Caco-2 (cell line): ENCODE measurements around the gene ZNF106. TPM values are rescaled to one million over a fixed set of nuclear protein-coding genes. Genes with fewer than 3 reads are reported as not detected.

Experiments used
- BruUV-seq: library from RNA; stranded (reverse); fragments of 400-500 nt; replicated peaks from 2 replicates; lab custom pipeline; 2021; lab: Mats Ljungman, UMichigan
- CTCF ChIA-PET: fragments of 300-600 bp; sonication (Branson Sonifier 250); formaldehyde crosslinking; loops from one replicate; lab custom pipeline; 2022; ENCODE audit warnings: antibody characterized with exemption; lab: Charles Lee
- POLR2A ChIA-PET: fragments of 300-600 bp; sonication (Branson Sonifier 250); formaldehyde crosslinking; loops from one replicate; lab custom pipeline; 2022; ENCODE audit warnings: antibody characterized with exemption; lab: Charles Lee
- DNase-seq, 2 experiments: peaks; one replicate each; pipeline versions ENCODE4 v3.0.0 to v3.0.0-alpha.2; 2020 to 2022
- H3K27me3 ChIP-seq: replicated peaks from 2 replicates; pipeline ENCODE4 v1.6.0; 2011; ENCODE audit warnings: low read length; ENCODE audit not compliant: control insufficient read depth, insufficient read depth
- H3K36me3 ChIP-seq: 2 replicates; pipeline ENCODE4 v1.5.1; 2011; ENCODE audit warnings: low read length; ENCODE audit not compliant: control insufficient read depth, insufficient read depth
- H3K4me1 ChIP-seq: fragments of 250-450 bp; sonication (Bioruptor Pico); 2 replicates; pipeline ENCODE4 v1.5.1; 2020; ENCODE audit warnings: mild to moderate bottlenecking
- H3K4me3 ChIP-seq: 2 replicates; pipeline ENCODE4 v1.5.1; 2011; ENCODE audit warnings: low read depth, mild to moderate bottlenecking, control low read depth, low read length
- H3K9me3 ChIP-seq: fragments of 250-450 bp; sonication (Bioruptor Pico); 2 replicates; pipeline ENCODE4 v1.5.1; 2020; ENCODE audit warnings: mild to moderate bottlenecking, moderate library complexity
- H3K27ac Mint-ChIP-seq: one replicate; pipeline ENCODE4 v1.8.0; 2022; ENCODE audit warnings: mixed read lengths; ENCODE audit not compliant: unreplicated experiment
- H3K27me3 Mint-ChIP-seq: one replicate; pipeline ENCODE4 v1.8.0; 2022; ENCODE audit warnings: mixed read lengths; ENCODE audit not compliant: insufficient read depth, unreplicated experiment
- H3K36me3 Mint-ChIP-seq: one replicate; pipeline ENCODE4 v1.8.0; 2022; ENCODE audit warnings: mild to moderate bottlenecking, mixed read lengths; ENCODE audit not compliant: insufficient read depth, unreplicated experiment
- H3K4me1 Mint-ChIP-seq: one replicate; pipeline ENCODE4 v1.8.0; 2022; ENCODE audit warnings: low read depth, mixed read lengths; ENCODE audit not compliant: unreplicated experiment
- H3K4me3 Mint-ChIP-seq: one replicate; pipeline ENCODE4 v1.8.0; 2022; ENCODE audit warnings: mild to moderate bottlenecking, moderate library complexity, mixed read lengths; ENCODE audit not compliant: unreplicated experiment
- H3K9me3 Mint-ChIP-seq: one replicate; pipeline ENCODE4 v1.8.0; 2022; ENCODE audit warnings: mixed read lengths; ENCODE audit not compliant: unreplicated experiment
- CTCF ChIP-seq, 2 experiments: fragments of 200-600 bp in 1 of 2; IDR thresholded peaks; 1 replicate in 1 of 2; 2 replicates in 1 of 2; pipeline versions ENCODE4 v1.5.1 to v1.8.0; 2011 to 2022; ENCODE audit warnings: antibody characterized with exemption in 1 of 2, control low read depth in 1 of 2, inconsistent platforms in 1 of 2, low read depth in 1 of 2, low read length in 1 of 2, mild to moderate bottlenecking in 1 of 2, moderate library complexity in 1 of 2; ENCODE audit not compliant: insufficient read depth in 1 of 2, severe bottlenecking in 1 of 2, unreplicated experiment in 1 of 2
- intact Hi-C: fragments of 100-400 bp; cut with micrococcal nuclease; formaldehyde crosslinking; loops from one replicate; pipeline ENCODE4 v1.10.0; 2022; ENCODE audit not compliant: unreplicated experiment
- total RNA-seq: library from RNA; stranded (reverse); gene quantifications from 2 replicates; pipeline ENCODE4 v1.2.3, GENCODE V29; 2022

ZNF106 gene
- total RNA-seq, 1 experiment from 2014 or later: 47.8 TPM

GRCh38 chr15:42411884-42412283 is 79.1 kb downstream of the ZNF106 start:
- ChIA-PET CTCF (no interaction called here), POLR2A (interaction anchor here (0.7 kb wide), 1 partner anchor 68 kb away, joined by 9 read pairs; no protein-coding TSS in a partner anchor)
- Mint-ChIP-seq H3K4me3 (no peak overlapping the region), H3K9me3 (no peaks in the 10 kb centered on the region), H3K27ac (no peak overlapping the region), H3K27me3 (no peaks in the 10 kb centered on the region), H3K36me3 (peaks cover 24% of the 10 kb centered on the region), H3K4me1 (no peaks in the 10 kb centered on the region)
- DNase-seq: no peak
- Histone ChIP-seq H3K9me3 (no peaks in the 10 kb centered on the region), H3K27me3 (no peaks in the 10 kb centered on the region), H3K4me3 (no peak overlapping the region), H3K4me1 (no peaks in the 10 kb centered on the region), H3K36me3 (0 out of 2 replicates have a peak, but pooled peaks cover 1% of the 10 kb centered on the region)
- BruUV-seq: no TSS peak
- intact Hi-C loops: no loop called here
- TF ChIP-seq CTCF (IDR thresholded peaks at IDR 0.05; ENCODE audit: insufficient read depth in 1 of 2, low read depth in 1 of 2, low read length in 1 of 2, severe bottlenecking in 1 of 2, unreplicated experiment in 1 of 2): no peak

DNA sequence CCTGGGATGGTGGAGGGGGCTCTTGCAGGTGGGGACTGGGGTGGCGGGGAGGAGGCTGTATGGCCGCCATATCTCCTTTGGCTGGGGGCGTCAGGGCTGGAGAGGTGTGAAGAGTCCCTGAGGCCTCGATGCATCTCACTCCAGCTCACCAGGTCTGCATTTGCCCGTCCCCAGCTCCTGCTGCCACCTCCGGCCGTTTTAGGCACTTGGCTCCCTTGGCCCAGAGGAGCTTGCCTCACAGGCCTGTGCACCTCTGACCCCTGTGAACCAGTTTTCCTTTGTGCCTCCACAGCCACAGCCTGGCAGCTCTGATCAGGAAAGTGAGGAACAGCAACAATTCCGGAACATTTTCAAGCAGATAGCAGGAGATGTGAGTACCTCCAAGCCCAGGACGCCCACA is 81.9 kb downstream of the ZNF106 start:
- H3K36me3 ChIP-seq: no peaks in the 10 kb centered on the region
- no TSS peak for BruUV-seq
- CTCF ChIA-PET: interaction anchor here (1.0 kb wide), 1 partner anchor 324 kb away, joined by 3 read pairs; no protein-coding TSS in a partner anchor

DNA sequence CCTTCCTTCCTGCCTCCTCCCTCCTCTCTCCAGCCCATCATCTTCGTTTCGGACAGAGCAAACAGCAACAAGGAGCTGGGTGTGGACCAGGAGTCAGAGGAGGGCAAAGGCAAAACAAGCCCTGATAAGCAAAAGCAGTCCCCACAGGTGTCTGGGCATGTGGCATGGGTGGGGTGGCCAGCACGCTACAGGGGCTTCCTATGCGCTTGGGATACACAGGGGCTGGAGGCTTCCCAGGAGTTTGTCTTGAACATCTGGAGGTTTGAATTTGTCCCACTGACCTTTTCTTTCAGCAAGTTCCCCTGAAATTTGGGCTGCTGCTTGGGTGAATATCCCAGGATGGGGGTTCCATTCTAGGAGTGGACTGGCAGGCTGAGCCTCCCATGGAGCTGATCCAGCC is 82.8 kb downstream of the ZNF106 start:
- no peaks in the 10 kb centered on the region for H3K27me3 ChIP-seq
- Mint-ChIP-seq H3K4me1 (peaks cover 6% of the 10 kb centered on the region), H3K4me3 (no peak overlapping the region), H3K36me3 (peaks cover 15% of the 10 kb centered on the region), H3K27me3 (no peaks in the 10 kb centered on the region), H3K9me3 (no peaks in the 10 kb centered on the region), H3K27ac (no peak overlapping the region)
- H3K4me3 ChIP-seq: no peak overlapping the region
- ChIA-PET CTCF (no interaction called here), POLR2A (no interaction called here)
- 0 out of 2 replicates have a peak, but pooled peaks cover 4% of the 10 kb centered on the region for H3K4me1 ChIP-seq
- H3K36me3 ChIP-seq: no peaks in the 10 kb centered on the region
- DNase-seq: no peak
- no TSS peak for BruUV-seq
- TF ChIP-seq CTCF (IDR thresholded peaks at IDR 0.05; ENCODE audit: insufficient read depth in 1 of 2, low read depth in 1 of 2, low read length in 1 of 2, severe bottlenecking in 1 of 2, unreplicated experiment in 1 of 2): no peak
- intact Hi-C loops: no loop called here
- H3K9me3 ChIP-seq: no peaks in the 10 kb centered on the region

More for the DNA sequence above, 81.9 kb downstream of the ZNF106 start:
- no peak overlapping the region for H3K4me3 ChIP-seq
- H3K27ac Mint-ChIP-seq: no peak overlapping the region
- 0 out of 2 replicates have a peak, but pooled peaks cover 4% of the 10 kb centered on the region for H3K4me1 ChIP-seq
- H3K4me3 Mint-ChIP-seq: no peak overlapping the region
- no peaks in the 10 kb centered on the region for H3K9me3 Mint-ChIP-seq
- peaks cover 6% of the 10 kb centered on the region for H3K4me1 Mint-ChIP-seq
- POLR2A ChIA-PET: no interaction called here
- H3K36me3 Mint-ChIP-seq: peaks cover 15% of the 10 kb centered on the region
- no peaks in the 10 kb centered on the region for H3K9me3 ChIP-seq
- intact Hi-C loops: no loop called here
- H3K27me3 ChIP-seq: no peaks in the 10 kb centered on the region
- no peak for DNase-seq
- TF ChIP-seq CTCF (IDR thresholded peaks at IDR 0.05; ENCODE audit: insufficient read depth in 1 of 2, low read depth in 1 of 2, low read length in 1 of 2, severe bottlenecking in 1 of 2, unreplicated experiment in 1 of 2): no peak
- H3K27me3 Mint-ChIP-seq: no peaks in the 10 kb centered on the region
